Activated naive CD4-positive, alpha-beta T cell treated with anti-CD3 and anti-CD28 coated beads, Interleukin-2, amount 50 U/mL, for 72 hours (primary cell): ENCODE data around the gene SLC35G1. TPM values are rescaled to one million over a fixed set of nuclear protein-coding genes. Genes with fewer than 3 reads are reported as not detected.

ENCODE experiments used
- ATAC-seq, 2 donors: fragments of 150-1000 bp; cut with Tn5 transposase; 2 replicates each; pipeline ENCODE4 v1.10.0; 2021; ENCODE audit warnings: mild to moderate bottlenecking in 2 of 2, moderate library complexity in 2 of 2
- DNase-seq, 2 donors: peaks; one replicate each; pipeline ENCODE4 v3.0.0; 2021 to 2022; ENCODE audit warnings: low spot score in 2 of 2
- H3K27ac Mint-ChIP-seq, 2 donors: one replicate each; pipeline ENCODE4 v1.8.0; 2022; ENCODE audit warnings: mild to moderate bottlenecking in 2 of 2, mixed read lengths in 2 of 2
- H3K36me3 Mint-ChIP-seq, 2 donors: one replicate each; pipeline ENCODE4 v1.8.0; 2022; ENCODE audit warnings: mixed read lengths in 2 of 2
- H3K9me3 Mint-ChIP-seq, 2 donors: one replicate each; pipeline ENCODE4 v1.8.0; 2022; ENCODE audit warnings: mixed read lengths in 2 of 2
- total RNA-seq, 2 donors: library from RNA; stranded (reverse); gene quantifications; one replicate each; pipeline ENCODE4 v1.2.3, GENCODE V29; 2022

SLC35G1 gene
- total RNA-seq, 2 donors from 2014 or later = 3.3 to 4.1 TPM

DNA sequence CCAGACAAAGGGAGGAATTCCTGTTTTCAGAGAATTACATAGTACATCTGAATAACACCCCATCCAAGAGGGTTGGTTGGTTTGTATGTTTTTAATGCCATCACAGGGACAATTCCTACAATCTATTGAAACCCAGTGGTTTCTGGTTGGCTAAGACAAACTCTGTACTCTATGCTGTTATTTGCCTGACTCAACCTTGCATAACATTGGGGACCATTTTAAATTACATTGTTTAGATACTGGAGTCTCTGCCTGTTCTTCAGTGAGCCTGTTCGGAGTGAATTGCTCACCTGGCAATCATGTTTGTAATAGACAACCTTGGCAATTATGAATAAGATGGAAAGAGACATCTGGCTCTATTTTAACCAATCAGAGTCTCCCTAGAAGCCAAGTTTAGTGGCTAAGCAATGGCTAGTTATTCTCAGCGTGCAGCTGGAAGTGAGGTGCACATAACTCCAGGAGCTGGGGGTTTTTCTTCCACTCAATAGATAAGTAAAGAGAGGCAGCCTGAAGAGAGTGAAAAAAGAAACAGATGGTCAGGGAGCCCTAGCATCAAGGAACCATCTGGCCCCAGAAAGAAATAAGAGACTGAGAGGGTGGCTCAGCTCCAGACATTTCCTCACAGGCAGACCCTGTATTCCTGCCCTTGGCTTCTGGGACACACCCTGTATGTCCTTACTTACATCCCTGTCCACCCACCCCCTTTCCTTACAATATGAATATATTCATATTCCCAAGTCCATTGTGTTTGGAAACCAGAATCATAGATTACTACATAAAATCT, 21.2 kb upstream of the SLC35G1 start:
- H3K36me3 Mint-ChIP-seq = no peaks in the 10 kb centered on the region
- ATAC-seq = no peak
- DNase-seq = no peak
- H3K9me3 Mint-ChIP-seq = no peaks in the 10 kb centered on the region
- no peak overlapping the region for H3K27ac Mint-ChIP-seq

DNA sequence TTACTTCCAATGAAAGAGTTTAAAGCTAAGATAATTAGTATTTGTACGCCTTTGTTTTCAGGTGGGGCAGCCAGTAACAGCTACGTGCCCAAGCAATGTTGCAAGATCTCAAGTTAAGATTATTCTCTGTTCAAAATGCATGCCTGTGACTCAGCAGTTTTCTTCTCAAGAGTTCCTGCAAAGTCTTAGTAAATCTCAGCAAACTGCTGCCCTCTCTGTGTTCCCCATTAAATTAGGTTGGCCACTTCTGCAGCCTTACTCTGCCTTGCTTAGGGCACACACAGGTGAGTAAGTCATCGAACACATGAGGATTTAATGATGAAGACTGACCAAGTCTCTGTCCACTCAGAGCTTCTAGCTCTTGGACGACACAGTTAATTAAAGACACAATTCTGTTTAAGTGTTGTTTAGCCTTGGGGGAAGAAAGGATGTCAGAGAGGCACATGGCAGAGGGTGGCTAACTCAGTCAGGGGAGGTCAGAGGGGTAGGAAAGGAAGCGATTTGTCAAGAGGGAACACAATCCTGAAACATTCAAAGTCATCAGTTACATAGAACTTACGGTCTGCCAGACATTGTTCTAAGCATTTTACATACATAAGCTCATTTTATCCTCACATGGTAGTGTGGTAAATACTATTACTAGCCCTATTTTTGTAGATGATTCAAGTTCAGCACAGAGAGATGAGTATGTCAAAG, 20.2 kb upstream of the SLC35G1 start:
- H3K9me3 Mint-ChIP-seq = no peaks in the 10 kb centered on the region
- no peak overlapping the region for H3K27ac Mint-ChIP-seq
- ATAC-seq (no peak), DNase-seq (no peak)
- no peaks in the 10 kb centered on the region for H3K36me3 Mint-ChIP-seq

DNA sequence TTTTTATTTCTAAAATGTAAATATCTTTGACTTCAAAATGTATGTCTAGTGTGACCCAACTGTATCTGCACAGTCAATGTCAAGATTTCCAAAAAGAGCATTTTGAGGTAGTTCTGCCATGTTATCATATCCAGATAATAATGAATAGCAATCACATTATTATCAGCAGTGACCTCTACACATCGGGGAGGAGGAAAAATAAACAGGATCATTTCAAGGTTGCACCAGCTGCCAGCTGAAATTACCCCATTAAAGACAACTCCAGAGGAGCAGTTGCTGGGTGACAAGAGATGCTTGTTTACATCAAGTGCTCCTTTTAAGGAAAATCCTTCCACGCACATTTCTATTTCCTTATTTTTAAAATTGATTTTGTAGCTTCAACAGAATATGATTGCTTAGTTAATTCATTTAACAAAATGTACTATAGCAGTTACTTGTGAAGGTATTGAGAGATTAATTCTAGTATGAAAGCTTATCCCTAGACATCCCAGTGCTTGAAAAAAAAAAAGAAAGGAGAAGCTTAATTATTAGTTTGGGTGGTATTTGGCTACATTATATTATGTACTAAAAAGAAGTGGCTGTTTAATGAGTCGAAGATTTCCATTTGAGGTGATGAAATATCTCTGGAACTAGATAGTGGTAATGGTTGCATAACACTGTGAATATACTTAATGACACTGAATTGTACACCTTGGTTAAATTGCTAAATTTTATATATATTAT, 19.3 kb upstream of the SLC35G1 start:
- no peak for DNase-seq
- no peak overlapping the region for H3K27ac Mint-ChIP-seq
- H3K9me3 Mint-ChIP-seq = no peaks in the 10 kb centered on the region
- ATAC-seq = no peak
- H3K36me3 Mint-ChIP-seq = no peaks in the 10 kb centered on the region

DNA sequence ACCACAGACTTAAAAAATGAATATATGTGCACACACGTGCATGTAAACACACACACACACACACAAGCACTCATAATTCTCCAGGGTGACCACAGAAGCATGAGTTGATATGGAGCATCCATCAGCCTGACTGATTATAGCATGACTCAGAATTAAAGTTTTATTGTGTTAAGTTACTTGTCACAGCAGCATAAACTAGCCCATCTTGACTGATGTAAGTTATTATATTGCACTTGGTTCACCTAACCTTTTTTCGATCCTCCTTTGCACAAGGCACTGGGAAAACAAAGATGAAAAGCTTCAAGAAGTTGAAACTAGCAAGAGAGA, 18.8 kb upstream of the SLC35G1 start:
- no peak overlapping the region for H3K27ac Mint-ChIP-seq
- H3K9me3 Mint-ChIP-seq = no peaks in the 10 kb centered on the region
- H3K36me3 Mint-ChIP-seq = no peaks in the 10 kb centered on the region
- DNase-seq = no peak
- ATAC-seq = no peak

DNA sequence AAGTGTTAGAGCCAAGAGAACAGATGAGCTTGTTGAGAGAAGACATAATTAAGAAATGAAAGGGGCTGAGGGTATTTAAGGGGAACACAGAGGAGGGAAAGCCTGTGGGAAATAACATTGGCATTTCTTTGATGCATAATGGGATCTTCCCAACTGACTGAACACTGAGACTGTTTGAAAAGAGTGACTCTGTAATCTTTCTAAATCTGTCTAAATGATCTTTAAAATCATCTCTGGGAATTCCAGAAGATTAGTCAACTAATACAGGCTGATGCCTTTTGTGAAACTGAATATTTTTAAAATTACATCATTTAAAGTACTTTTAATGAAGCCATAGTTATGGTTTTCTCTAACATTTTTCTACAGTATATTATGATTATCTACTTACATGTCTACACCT, 17.4 kb upstream of the SLC35G1 start:
- no peak for DNase-seq
- H3K9me3 Mint-ChIP-seq = no peaks in the 10 kb centered on the region
- no peaks in the 10 kb centered on the region for H3K36me3 Mint-ChIP-seq
- ATAC-seq = no peak
- no peak overlapping the region for H3K27ac Mint-ChIP-seq

DNA sequence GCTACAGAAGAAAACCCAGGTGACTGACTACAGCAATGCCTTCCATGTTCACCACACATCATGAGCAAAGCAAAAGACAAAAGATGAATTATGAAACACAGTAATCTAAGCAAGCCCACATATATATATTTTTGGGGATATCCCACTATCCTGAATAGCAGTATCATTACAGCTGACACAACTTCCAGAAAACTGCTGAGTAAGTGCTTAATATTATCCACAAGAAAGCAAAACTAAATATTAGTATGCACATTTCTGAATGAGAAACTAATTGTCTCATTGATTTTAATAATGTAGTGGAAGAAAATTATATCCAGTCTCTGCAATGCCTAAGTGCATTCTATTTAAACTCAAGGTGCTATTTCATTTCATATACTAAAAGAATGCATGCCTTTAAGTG, 14.5 kb upstream of the SLC35G1 start:
- DNase-seq (no peak), ATAC-seq (no peak)
- H3K36me3 Mint-ChIP-seq = peaks cover 0 to 12% of the 10 kb centered on the region in 2 donors
- no peak overlapping the region for H3K27ac Mint-ChIP-seq
- no peaks in the 10 kb centered on the region for H3K9me3 Mint-ChIP-seq

DNA sequence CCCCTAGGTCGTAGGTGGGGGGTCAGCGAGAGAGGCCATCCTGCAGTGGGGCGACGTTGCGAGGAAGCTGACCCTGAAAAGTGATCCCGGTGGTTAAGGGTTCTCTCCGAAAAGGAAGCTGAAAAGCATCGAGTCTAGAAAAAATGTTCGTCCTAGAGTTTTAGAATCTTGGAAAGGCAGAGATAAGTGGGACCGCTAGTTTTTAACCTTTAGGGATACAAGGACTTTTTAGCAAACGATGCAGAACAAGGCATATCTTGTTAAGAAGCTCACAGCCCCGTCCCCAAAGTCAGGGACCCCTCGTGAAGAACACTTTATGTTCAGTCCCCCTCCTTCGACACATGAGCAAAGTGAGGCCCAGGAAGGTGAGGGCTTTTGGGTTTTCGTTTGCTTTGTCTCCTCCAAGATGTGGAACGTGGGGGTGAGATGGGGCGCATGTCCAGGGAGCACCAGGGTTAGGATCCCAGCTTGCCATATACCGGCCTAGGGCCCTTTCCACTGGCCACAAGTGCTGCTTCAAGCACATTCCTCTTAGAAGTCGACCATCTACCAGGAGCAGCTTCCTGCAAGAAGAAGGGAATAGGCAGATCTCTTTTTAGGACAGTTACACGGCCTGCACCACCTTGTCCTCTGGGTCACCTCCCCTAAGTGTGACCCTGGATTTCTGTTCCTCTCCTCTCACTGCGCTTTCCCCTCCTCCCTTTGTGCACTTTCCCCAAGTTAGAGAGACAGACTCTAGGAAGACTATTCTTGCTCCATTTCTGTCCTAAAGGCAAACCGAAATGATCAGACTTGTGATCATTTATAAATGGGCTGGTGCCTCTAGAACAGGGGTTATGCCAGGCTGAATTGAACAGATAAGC, 969 bp downstream of the SLC35G1 start:
- Mint-ChIP-seq H3K9me3 (no peaks in the 10 kb centered on the region), H3K36me3 (peaks cover 4 to 9% of the 10 kb centered on the region in 2 donors), H3K27ac (peak overlapping the region; percentile 45 to 83)
- ATAC-seq (peak in 1 of 2 donors; percentile 6), DNase-seq (no peak)

DNA sequence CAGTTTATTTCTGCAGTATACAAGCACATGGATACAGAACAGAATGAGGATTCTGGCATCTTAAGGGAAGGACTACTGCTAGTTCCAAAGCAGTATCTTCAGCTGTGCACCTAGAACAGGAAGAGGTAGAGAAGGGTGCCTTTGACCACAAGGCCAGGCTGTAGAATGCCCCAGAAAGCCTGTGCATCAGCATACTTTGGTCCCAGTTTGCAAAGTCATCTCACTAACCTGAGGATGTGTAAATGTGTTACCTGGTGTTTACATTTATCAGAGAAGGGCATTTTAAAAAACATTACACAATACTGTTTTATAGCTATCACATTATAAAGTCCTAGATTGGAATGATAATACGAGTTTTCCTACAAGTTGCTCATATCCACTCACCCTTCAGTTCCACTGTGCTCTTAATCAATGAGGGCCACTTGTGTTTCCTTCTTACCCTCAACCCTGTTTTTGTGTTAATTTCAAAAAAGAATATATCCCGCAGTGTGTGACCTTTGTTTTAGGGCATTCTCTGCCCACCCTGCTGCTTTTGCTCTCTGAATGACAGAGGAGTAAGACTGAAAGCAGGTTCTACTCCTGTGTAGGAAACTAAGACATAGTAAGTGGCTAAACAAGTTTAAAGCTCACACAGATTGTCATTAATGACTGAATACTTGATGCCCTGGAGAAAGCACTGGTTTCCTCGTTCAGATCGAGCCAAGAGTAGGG, 3.4 kb downstream of the SLC35G1 start:
- ATAC-seq (no peak), DNase-seq (no peak)
- peaks cover 14 to 19% of the 10 kb centered on the region in 2 donors for H3K36me3 Mint-ChIP-seq
- no peaks in the 10 kb centered on the region for H3K9me3 Mint-ChIP-seq
- no peak overlapping the region for H3K27ac Mint-ChIP-seq

DNA sequence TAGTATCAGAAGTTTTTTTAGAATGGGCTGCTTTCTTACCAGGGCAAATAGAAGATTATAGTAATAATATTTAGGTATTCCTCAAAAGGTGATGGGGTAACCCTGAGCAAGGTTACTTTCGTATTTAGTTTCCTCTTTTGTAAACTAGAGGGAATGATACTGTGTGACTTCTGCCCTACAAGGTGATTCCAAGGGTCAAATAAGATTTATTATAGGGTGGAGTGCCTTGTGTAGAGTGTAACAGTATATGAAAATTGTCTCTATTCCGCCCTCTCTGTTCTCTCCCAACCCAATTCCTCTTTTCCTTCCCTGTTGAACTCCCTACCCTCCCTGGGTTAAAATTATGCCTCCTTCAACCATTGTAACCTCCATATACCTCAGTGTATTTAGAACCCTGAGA, 5.3 kb downstream of the SLC35G1 start:
- no peak overlapping the region for H3K27ac Mint-ChIP-seq
- ATAC-seq (no peak), DNase-seq (no peak)
- no peaks in the 10 kb centered on the region for H3K9me3 Mint-ChIP-seq
- peaks cover 10 to 19% of the 10 kb centered on the region in 2 donors for H3K36me3 Mint-ChIP-seq

DNA sequence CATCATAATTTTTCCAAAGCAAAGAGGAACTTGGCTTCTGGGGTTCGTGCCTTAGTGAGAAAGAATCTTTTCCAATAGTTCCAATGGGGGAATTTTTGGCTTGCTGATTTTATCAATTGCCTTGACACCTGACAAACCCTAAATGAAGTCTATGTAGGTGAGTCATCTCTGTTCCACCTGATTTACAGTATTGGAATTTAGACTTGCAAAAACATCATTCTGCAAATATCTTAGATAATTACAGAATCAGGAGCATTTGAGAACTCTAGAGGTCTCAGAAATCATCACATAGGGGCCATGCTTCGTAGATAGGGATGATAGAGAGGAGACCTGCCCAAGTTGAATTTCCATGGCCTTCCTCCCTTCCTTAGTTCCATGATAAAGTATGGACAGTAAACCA, 9.3 kb downstream of the SLC35G1 start:
- no peak for ATAC-seq
- no peaks in the 10 kb centered on the region for H3K9me3 Mint-ChIP-seq
- peaks cover 10 to 11% of the 10 kb centered on the region in 2 donors for H3K36me3 Mint-ChIP-seq
- no peak for DNase-seq
- H3K27ac Mint-ChIP-seq = no peak overlapping the region

DNA sequence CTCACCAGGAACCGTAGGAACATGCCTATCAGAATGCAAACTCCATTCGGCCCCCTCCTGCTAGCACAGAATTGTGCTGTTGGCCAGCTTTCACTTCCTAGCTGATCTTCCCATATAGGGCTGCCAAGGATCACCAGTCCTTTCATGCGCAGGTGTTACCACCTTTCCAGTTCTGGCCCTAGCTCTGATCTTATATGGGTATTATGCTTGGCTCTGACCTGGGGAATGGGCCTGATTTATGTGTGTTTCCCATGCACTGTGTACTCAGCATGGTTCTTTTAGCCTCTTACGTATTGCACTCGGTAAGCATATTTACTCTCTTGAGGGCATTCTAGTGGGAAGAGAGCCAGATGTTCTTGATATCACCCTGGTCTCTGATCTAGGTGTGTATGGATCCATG, 11.1 kb downstream of the SLC35G1 start:
- no peaks in the 10 kb centered on the region for H3K9me3 Mint-ChIP-seq
- no peak overlapping the region for H3K27ac Mint-ChIP-seq
- H3K36me3 Mint-ChIP-seq = peaks cover 11 to 14% of the 10 kb centered on the region in 2 donors
- DNase-seq = no peak
- ATAC-seq = no peak

DNA sequence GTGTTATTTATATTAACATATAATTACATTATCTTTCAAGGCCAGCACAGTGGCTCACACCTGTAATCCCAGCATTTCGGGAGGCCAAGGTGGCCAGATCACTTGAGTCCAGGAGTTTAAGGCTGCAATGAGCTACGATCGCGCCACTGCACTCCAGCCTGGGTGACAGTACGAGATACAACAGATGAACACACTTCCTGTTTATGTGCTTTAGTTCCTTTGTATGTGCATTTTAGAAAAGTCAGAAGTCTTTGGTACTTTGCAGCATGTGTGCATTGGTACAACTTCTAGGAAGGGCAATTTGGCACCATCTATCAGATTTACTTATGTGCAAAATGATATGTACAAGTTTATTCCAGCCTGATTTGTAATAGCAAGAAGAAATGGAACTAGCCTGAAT, 13.3 kb downstream of the SLC35G1 start:
- Mint-ChIP-seq H3K27ac (no peak overlapping the region), H3K36me3 (peaks cover 0 to 4% of the 10 kb centered on the region in 2 donors), H3K9me3 (no peaks in the 10 kb centered on the region)
- DNase-seq (no peak), ATAC-seq (no peak)

DNA sequence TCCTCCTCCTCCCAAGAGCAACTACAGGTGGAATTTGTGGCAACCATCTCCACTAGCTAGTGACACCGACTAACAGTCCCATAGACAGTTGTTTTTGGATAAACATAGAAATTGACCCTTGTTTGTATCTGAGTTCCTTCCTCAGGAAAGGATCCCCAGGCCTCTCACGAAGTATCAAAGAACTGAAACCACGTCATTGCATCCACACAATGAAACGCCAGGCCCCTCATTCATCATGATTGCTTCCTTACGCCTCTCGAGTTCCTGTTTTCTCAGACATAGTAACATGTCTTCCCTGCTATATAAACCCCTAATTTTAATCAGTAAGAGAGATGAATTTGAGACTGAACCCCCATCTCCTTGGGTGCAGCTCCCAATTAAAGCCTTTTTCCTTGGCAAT, 18.1 kb downstream of the SLC35G1 start:
- H3K9me3 Mint-ChIP-seq = no peaks in the 10 kb centered on the region
- ATAC-seq = no peak

DNA sequence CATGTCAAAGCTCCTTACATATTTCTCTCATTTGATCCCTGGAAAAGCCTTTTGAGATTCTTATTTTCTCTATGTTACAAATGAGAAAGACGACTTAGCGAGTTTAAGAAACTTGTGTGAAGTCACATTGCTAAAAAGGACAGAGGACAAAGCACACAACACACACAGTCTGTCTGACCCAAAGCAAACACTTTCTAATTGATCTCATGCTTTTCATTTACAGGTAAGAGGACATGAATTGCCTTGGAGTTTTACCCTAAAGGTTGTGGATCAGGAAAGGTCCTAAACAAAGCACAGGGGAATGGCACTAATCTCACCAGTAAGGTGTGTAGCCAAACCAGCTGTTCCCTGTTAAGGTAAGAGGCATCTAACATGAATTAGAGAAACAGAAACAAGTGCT, 18.7 kb downstream of the SLC35G1 start:
- H3K36me3 Mint-ChIP-seq = peaks cover 0 to 4% of the 10 kb centered on the region in 2 donors
- H3K27ac Mint-ChIP-seq = no peak overlapping the region

More for the DNA sequence above, 18.1 kb downstream of the SLC35G1 start:
- DNase-seq = no peak
- Mint-ChIP-seq H3K36me3 (peaks cover 0 to 4% of the 10 kb centered on the region in 2 donors), H3K27ac (no peak overlapping the region)

DNA sequence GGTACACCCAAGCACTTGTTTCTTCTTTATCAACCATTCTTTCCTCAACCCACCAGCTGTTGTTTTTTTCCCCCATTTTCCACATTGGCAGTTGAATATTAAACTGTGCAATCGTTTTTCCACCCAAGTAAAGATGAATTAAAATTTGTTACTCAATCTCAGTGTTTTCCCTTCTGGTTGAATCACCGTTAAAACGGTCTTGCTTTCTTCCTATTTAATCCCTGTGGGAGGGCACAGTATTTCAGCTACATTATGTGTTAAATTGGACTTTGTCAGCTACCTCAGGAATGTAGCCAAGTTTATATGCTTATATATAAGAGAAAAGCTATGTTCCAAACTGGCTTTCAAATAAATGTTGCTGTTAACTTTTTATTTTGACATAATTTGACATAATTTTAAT, 19.9 kb downstream of the SLC35G1 start:
- peaks cover 0 to under 1% of the 10 kb centered on the region in 2 donors for H3K36me3 Mint-ChIP-seq
- DNase-seq (no peak), ATAC-seq (no peak)
- H3K9me3 Mint-ChIP-seq = no peaks in the 10 kb centered on the region
- H3K27ac Mint-ChIP-seq = no peak overlapping the region

More for the DNA sequence above, 18.7 kb downstream of the SLC35G1 start:
- no peak for DNase-seq
- no peaks in the 10 kb centered on the region for H3K9me3 Mint-ChIP-seq
- ATAC-seq = no peak

DNA sequence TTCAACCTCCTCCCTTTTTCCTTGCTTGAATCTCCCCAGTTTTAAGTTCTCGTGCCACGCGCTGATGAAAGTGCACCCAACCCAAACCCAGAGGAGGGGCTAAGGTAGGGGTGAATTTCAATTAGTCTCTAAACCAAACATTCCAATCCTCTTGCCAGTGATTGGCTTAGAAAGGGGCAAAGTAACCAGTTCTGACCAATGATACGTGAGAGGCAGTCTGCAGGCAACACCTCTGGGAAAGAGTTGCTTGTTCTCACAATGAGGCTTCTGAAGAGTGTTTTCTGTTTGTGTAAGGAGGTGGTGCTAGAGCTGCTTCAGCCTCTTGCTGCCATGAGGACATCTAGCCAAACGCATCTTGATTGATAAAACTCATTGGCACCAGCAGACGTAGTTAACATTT, 21.8 kb downstream of the SLC35G1 start:
- H3K9me3 Mint-ChIP-seq = no peaks in the 10 kb centered on the region
- H3K36me3 Mint-ChIP-seq = no peaks in the 10 kb centered on the region
- no peak for ATAC-seq
- no peak overlapping the region for H3K27ac Mint-ChIP-seq
- no peak for DNase-seq
